ENCODE data around the gene LINS1.

The LINS1 gene

DNA sequence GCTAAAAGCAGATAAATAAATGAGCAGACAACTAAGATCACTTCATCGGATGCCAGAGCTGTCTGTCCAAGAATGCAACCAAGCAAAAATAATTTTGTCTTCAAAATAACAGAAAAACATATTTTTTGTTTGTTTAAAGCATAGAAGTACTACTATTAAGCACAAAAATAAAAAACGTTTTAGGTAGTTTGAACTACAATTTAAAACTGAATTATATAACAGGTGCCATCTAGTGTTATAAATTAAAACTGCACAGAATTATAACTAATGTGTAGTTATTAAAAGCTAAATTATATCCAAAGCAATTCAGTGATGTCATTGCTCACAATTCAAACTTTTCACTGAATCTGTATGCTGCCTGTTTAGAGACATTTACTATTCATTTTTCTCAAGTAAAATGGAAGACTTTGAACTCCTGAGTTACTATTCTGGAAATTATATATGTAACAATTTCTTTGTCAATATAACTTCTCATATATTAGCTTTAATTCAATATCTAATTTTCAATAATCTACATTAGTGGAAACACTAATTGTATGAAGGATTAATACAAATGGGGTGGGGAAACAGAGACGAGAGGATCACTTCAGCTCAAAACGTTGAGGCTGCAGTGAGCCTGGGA is 29.5 kb downstream of the LINS1 start:
- Histone ChIP-seq H3K27ac (ENCODE audit: low read depth, low read length) (no peak overlapping the region), H3K4me3 (ENCODE audit: low read length) (no peak overlapping the region), H3K36me3 (ENCODE audit: control insufficient read depth, insufficient read depth, low read length) (no peaks in the 10 kb centered on the region), H3K4me2 (ENCODE audit: low read length) (no peak overlapping the region), H3K56ac (ENCODE audit: low read length) (no peak overlapping the region), H2BK5ac (ENCODE audit: low read length) (no peak overlapping the region), H3K18ac (ENCODE audit: low read length) (no peak overlapping the region), H2BK120ac (ENCODE audit: low read depth, low read length) (no peak overlapping the region), H3K27me3 (ENCODE audit: insufficient read depth, low read length, poor library complexity) (no peaks in the 10 kb centered on the region), H2BK15ac (replicated peaks; ENCODE audit: low read depth) (no peak overlapping the region), H3K4me1 (ENCODE audit: control insufficient read depth, low read depth, low read length) (no peaks in the 10 kb centered on the region), H3K79me1 (ENCODE audit: low read length) (no peaks in the 10 kb centered on the region), H3K23ac (ENCODE audit: low read length) (no peak overlapping the region), H3K79me2 (ENCODE audit: control insufficient read depth, insufficient read depth, low read length) (no peaks in the 10 kb centered on the region), H4K5ac (ENCODE audit: low read length) (no peak overlapping the region), H4K8ac (ENCODE audit: low read depth, low read length) (no peak overlapping the region), H3K4ac (ENCODE audit: low read depth, low read length) (no peak overlapping the region), H2AK5ac (ENCODE audit: low read length) (no peak overlapping the region), H3K9ac (ENCODE audit: low read length) (no peak overlapping the region)
- no CpG with 5 or more reads among the region's 4 CpGs for WGBS (ENCODE audit: extremely low coverage, insufficient coverage, low lambda C conversion rate)
- no peak for DNase-seq

DNA sequence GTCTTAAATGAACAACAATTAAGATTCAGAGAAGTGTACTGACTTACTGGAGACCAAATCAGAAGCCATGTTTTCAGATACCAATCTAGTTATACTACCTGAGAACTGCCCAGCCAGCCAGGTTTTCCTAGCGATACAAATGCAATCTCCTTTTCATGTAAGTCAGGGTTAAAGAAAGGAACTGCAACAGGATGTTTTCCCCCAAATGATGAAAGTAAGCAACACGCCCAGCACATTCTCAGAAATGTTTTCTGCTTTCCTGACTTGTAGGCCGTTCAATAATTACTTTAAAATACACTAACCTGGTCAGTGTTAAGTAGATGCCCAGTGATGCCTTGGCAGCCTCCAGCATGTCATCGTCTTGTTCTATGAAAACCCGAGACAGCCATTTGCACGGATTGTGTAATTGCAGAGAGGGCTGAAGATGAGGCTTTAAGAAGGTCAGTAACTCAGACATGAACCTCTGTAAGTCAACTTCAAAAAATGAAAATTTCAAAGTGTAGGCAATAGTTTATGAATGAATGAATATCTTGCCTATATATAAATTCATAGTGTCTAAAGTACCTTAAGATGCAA is 30.3 kb downstream of the LINS1 start:
- WGBS (ENCODE audit: extremely low coverage, insufficient coverage, low lambda C conversion rate), result no CpG with 5 or more reads among the region's 6 CpGs
- H3K23ac ChIP-seq (ENCODE audit: low read length), result no peak overlapping the region
- H3K4me1 ChIP-seq (ENCODE audit: control insufficient read depth, low read depth, low read length), result no peaks in the 10 kb centered on the region
- H3K79me2 ChIP-seq (ENCODE audit: control insufficient read depth, insufficient read depth, low read length), result no peaks in the 10 kb centered on the region
- no peak overlapping the region for H3K18ac ChIP-seq (ENCODE audit: low read length)
- no peak overlapping the region for H3K4ac ChIP-seq (ENCODE audit: low read depth, low read length)
- H3K4me3 ChIP-seq (ENCODE audit: low read length), result no peak overlapping the region
- H3K56ac ChIP-seq (ENCODE audit: low read length), result no peak overlapping the region
- H2BK5ac ChIP-seq (ENCODE audit: low read length), result no peak overlapping the region
- no peak overlapping the region for H3K9ac ChIP-seq (ENCODE audit: low read length)
- no peaks in the 10 kb centered on the region for H3K27me3 ChIP-seq (ENCODE audit: insufficient read depth, low read length, poor library complexity)
- H2AK5ac ChIP-seq (ENCODE audit: low read length), result no peak overlapping the region
- no peak overlapping the region for H4K8ac ChIP-seq (ENCODE audit: low read depth, low read length)
- no peak for DNase-seq
- H3K79me1 ChIP-seq (ENCODE audit: low read length), result no peaks in the 10 kb centered on the region
- H2BK120ac ChIP-seq (ENCODE audit: low read depth, low read length), result no peak overlapping the region
- H3K36me3 ChIP-seq (ENCODE audit: control insufficient read depth, insufficient read depth, low read length), result no peaks in the 10 kb centered on the region
- no peak overlapping the region for H3K27ac ChIP-seq (ENCODE audit: low read depth, low read length)
- H3K4me2 ChIP-seq (ENCODE audit: low read length), result no peak overlapping the region
- H2BK15ac ChIP-seq (replicated peaks; ENCODE audit: low read depth), result no peak overlapping the region
- H4K5ac ChIP-seq (ENCODE audit: low read length), result no peak overlapping the region

DNA sequence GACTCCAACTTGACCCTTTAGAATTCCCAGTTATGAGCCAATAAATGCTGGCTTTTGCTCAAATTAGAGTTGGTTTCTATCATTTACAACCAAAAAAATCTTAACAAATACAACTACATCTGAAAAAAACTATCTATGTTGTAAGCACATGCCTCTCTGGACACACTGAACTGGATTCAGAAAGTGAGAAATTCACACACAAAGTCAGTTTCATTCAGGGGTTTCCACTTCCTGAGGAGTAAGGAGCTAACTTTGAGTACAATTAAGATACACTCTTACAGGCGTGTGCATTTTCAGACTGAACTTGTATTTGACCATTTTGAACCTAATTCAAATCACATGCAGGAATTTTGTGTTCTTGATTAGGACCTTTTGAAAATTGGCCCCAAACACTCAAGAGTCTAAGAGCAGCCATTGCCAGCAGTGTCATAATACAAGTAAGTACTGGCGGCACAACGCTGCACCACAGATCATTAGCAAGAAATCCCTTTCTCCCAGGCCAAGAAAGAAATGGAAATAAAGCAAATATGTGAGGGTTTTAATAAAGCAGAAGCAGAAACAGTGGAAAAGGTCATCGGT is 31.2 kb downstream of the LINS1 start:
- no peak overlapping the region for H2AK5ac ChIP-seq (ENCODE audit: low read length)
- H3K79me1 ChIP-seq (ENCODE audit: low read length), result no peaks in the 10 kb centered on the region
- no peak overlapping the region for H3K9ac ChIP-seq (ENCODE audit: low read length)
- no peak overlapping the region for H3K56ac ChIP-seq (ENCODE audit: low read length)
- no peaks in the 10 kb centered on the region for H3K27me3 ChIP-seq (ENCODE audit: insufficient read depth, low read length, poor library complexity)
- no peak for DNase-seq
- no peaks in the 10 kb centered on the region for H3K79me2 ChIP-seq (ENCODE audit: control insufficient read depth, insufficient read depth, low read length)
- H3K4me2 ChIP-seq (ENCODE audit: low read length), result no peak overlapping the region
- no peak overlapping the region for H3K4ac ChIP-seq (ENCODE audit: low read depth, low read length)
- no peaks in the 10 kb centered on the region for H3K36me3 ChIP-seq (ENCODE audit: control insufficient read depth, insufficient read depth, low read length)
- no peak overlapping the region for H3K23ac ChIP-seq (ENCODE audit: low read length)
- no peak overlapping the region for H2BK5ac ChIP-seq (ENCODE audit: low read length)
- WGBS (ENCODE audit: extremely low coverage, insufficient coverage, low lambda C conversion rate), result no CpG with 5 or more reads among the region's 4 CpGs
- no peak overlapping the region for H4K8ac ChIP-seq (ENCODE audit: low read depth, low read length)
- no peak overlapping the region for H4K5ac ChIP-seq (ENCODE audit: low read length)
- H3K4me1 ChIP-seq (ENCODE audit: control insufficient read depth, low read depth, low read length), result no peaks in the 10 kb centered on the region
- H2BK15ac ChIP-seq (replicated peaks; ENCODE audit: low read depth), result no peak overlapping the region
- no peak overlapping the region for H2BK120ac ChIP-seq (ENCODE audit: low read depth, low read length)
- H3K27ac ChIP-seq (ENCODE audit: low read depth, low read length), result no peak overlapping the region
- no peak overlapping the region for H3K18ac ChIP-seq (ENCODE audit: low read length)
- H3K4me3 ChIP-seq (ENCODE audit: low read length), result no peak overlapping the region

DNA sequence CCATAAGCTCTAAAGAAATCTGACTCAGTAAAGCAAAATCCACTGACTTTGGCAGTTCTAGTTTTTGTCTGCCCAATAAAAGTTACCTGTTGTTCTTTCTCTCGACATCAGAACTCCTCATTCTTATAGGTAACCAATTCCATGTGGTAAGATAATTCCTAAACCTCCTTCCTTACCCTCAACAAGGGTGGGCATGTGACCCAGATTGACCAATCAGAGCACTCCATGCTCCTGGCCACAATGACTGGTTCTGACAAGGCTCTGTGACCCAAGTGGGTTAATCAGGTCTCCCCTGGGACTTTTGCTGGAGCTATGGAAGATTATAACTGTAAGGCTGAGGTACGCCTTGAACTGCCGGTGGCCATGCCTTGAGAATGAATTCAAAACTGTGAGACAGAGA is 31.7 kb downstream of the LINS1 start:
- H3K27ac ChIP-seq (ENCODE audit: low read depth, low read length), result no peak overlapping the region

DNA sequence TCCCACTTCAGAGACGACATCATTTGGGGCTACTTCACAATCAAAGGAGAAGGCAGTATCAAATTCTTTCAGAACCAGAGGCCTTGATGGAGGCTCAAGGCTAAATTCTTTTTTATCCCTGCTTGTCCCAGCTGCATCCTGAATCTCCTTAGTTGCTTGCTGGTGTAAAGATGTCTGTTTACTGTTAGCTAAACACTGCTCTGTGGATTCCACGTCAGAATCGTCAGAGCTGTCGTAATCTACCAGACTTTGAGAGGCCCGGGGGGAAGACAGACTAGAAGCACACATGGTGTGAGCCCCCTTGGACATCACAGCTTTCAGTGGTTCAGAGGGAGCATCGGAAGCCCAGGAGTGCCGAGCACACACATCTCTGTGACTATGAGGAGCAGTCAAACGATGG is 32.6 kb downstream of the LINS1 start:
- Histone ChIP-seq H2AK5ac (ENCODE audit: low read length) (no peak overlapping the region), H4K8ac (ENCODE audit: low read depth, low read length) (no peak overlapping the region), H3K4me2 (ENCODE audit: low read length) (no peak overlapping the region), H3K4me3 (ENCODE audit: low read length) (no peak overlapping the region), H3K23ac (ENCODE audit: low read length) (no peak overlapping the region), H3K79me2 (ENCODE audit: control insufficient read depth, insufficient read depth, low read length) (no peaks in the 10 kb centered on the region), H2BK5ac (ENCODE audit: low read length) (no peak overlapping the region), H2BK15ac (replicated peaks; ENCODE audit: low read depth) (no peak overlapping the region), H3K56ac (ENCODE audit: low read length) (no peak overlapping the region), H3K79me1 (ENCODE audit: low read length) (no peaks in the 10 kb centered on the region), H3K9ac (ENCODE audit: low read length) (no peak overlapping the region), H3K4ac (ENCODE audit: low read depth, low read length) (no peak overlapping the region), H3K4me1 (ENCODE audit: control insufficient read depth, low read depth, low read length) (no peaks in the 10 kb centered on the region), H4K5ac (ENCODE audit: low read length) (no peak overlapping the region), H3K27ac (ENCODE audit: low read depth, low read length) (no peak overlapping the region), H3K27me3 (ENCODE audit: insufficient read depth, low read length, poor library complexity) (no peaks in the 10 kb centered on the region), H2BK120ac (ENCODE audit: low read depth, low read length) (no peak overlapping the region), H3K18ac (ENCODE audit: low read length) (no peak overlapping the region), H3K36me3 (ENCODE audit: control insufficient read depth, insufficient read depth, low read length) (no peaks in the 10 kb centered on the region)
- WGBS (ENCODE audit: extremely low coverage, insufficient coverage, low lambda C conversion rate), result no CpG with 5 or more reads among the region's 8 CpGs
- no peak for DNase-seq

More for the DNA sequence above, 31.7 kb downstream of the LINS1 start:
- Histone ChIP-seq H3K4ac (ENCODE audit: low read depth, low read length) (no peak overlapping the region), H3K18ac (ENCODE audit: low read length) (no peak overlapping the region), H2BK5ac (ENCODE audit: low read length) (no peak overlapping the region), H3K56ac (ENCODE audit: low read length) (no peak overlapping the region), H3K4me3 (ENCODE audit: low read length) (no peak overlapping the region), H2BK120ac (ENCODE audit: low read depth, low read length) (no peak overlapping the region), H3K27me3 (ENCODE audit: insufficient read depth, low read length, poor library complexity) (no peaks in the 10 kb centered on the region), H4K5ac (ENCODE audit: low read length) (no peak overlapping the region), H2BK15ac (replicated peaks; ENCODE audit: low read depth) (no peak overlapping the region), H3K23ac (ENCODE audit: low read length) (no peak overlapping the region), H3K36me3 (ENCODE audit: control insufficient read depth, insufficient read depth, low read length) (no peaks in the 10 kb centered on the region), H3K79me1 (ENCODE audit: low read length) (no peaks in the 10 kb centered on the region), H3K9ac (ENCODE audit: low read length) (no peak overlapping the region), H3K4me1 (ENCODE audit: control insufficient read depth, low read depth, low read length) (no peaks in the 10 kb centered on the region), H3K79me2 (ENCODE audit: control insufficient read depth, insufficient read depth, low read length) (no peaks in the 10 kb centered on the region), H2AK5ac (ENCODE audit: low read length) (no peak overlapping the region), H4K8ac (ENCODE audit: low read depth, low read length) (no peak overlapping the region), H3K4me2 (ENCODE audit: low read length) (no peak overlapping the region)
- peak; percentile 1 for DNase-seq
- no CpG with 5 or more reads among the region's 3 CpGs for WGBS (ENCODE audit: extremely low coverage, insufficient coverage, low lambda C conversion rate)
